Loucy (cell line): ENCODE results near the gene FAXDC2.

Experiments used
- CTCF ChIP-seq: fragments of 200-600 bp; sonication (generic); conservative IDR thresholded peaks from 2 replicates; pipeline ENCODE4 v1.5.1; 2014; ENCODE audit warnings: mild to moderate bottlenecking, antibody characterized with exemption, low read length
- EZH2phosphoT487 ChIP-seq: fragments of 200-600 bp; IDR thresholded peaks from 2 replicates; pipeline ENCODE4 v1.6.1; 2018; ENCODE audit warnings: antibody characterized with exemption, mild to moderate bottlenecking, moderate library complexity, borderline replicate concordance

- TF ChIP-seq CTCF (no peak), EZH2phosphoT487 (no peak)
Measured at GRCh38 chr5:154829181-154829588, 21.2 kb downstream of the FAXDC2 start.
